Lower leg skin (tissue), 3 donors: ENCODE data around the gene PGK1.
"Not testable (repeated sequence)": the region's sequence is repeated elsewhere in the genome, so short reads cannot be mapped to it uniquely, and the experiment has no call there.

Source experiments
- CTCF ChIP-seq, 3 donors: fragments of 450-650 bp; IDR thresholded peaks; one replicate each; pipeline ENCODE4 v1.5.1; 2016; ENCODE audit warnings: antibody characterized with exemption in 3 of 3, mild to moderate bottlenecking in 3 of 3, moderate library complexity in 2 of 3
- POLR2A ChIP-seq, 2 donors: fragments of 450-650 bp; IDR thresholded peaks; one replicate each; pipeline ENCODE4 v1.6.1; 2016 to 2017; ENCODE audit warnings: antibody characterized with exemption in 2 of 2, mild to moderate bottlenecking in 1 of 2, moderate library complexity in 1 of 2

GRCh38 chrX:78073147-78074077 is 30.6 kb upstream of the PGK1 start:
- not testable (repeated sequence) for TF ChIP-seq CTCF, POLR2A (IDR thresholded peaks at IDR 0.05)
